Lung (tissue), 12 donors: Measurements from ENCODE around the gene MMP14. TPM values are rescaled to one million over a fixed set of nuclear protein-coding genes. Genes with fewer than 3 reads are reported as not detected.

Experiments
- ATAC-seq: fragments of 200-7000 bp; cut with Tn5 transposase; one replicate; pipeline ENCODE4 v1.9.1; 2020; ENCODE audit warnings: moderate number of reproducible peaks; ENCODE audit not compliant: insufficient read depth, low FRiP score
- DNase-seq, 3 donors: peaks; one replicate each; pipeline ENCODE4 v3.0.0-alpha.2; 2013 to 2017
- H3K27ac ChIP-seq, 2 donors: one replicate each; pipeline ENCODE4 v1.5.1; 2013; ENCODE audit warnings: mild to moderate bottlenecking in 2 of 2, moderate library complexity in 2 of 2, control low read depth in 1 of 2, inconsistent platforms in 1 of 2, low read depth in 1 of 2, low read length in 1 of 2
- H3K27me3 ChIP-seq, 3 donors: one replicate each; pipeline ENCODE4 v1.5.1; 2013; ENCODE audit warnings: low read length in 2 of 3; ENCODE audit not compliant: control insufficient read depth in 3 of 3, insufficient read depth in 3 of 3
- H3K36me3 ChIP-seq, 4 donors: one replicate each; pipeline ENCODE4 v1.5.1; 2013; ENCODE audit warnings: low read length in 4 of 4, mild to moderate bottlenecking in 1 of 4, moderate library complexity in 1 of 4; ENCODE audit not compliant: control insufficient read depth in 4 of 4, insufficient read depth in 4 of 4
- H3K4me1 ChIP-seq, 5 donors: one replicate each; pipeline ENCODE4 v1.5.1; 2013; ENCODE audit warnings: low read length in 5 of 5, mild to moderate bottlenecking in 2 of 5, moderate library complexity in 1 of 5; ENCODE audit not compliant: control insufficient read depth in 5 of 5, insufficient read depth in 5 of 5
- H3K4me3 ChIP-seq: one replicate; pipeline ENCODE4 v1.5.1; 2013; ENCODE audit warnings: mild to moderate bottlenecking, control low read depth, moderate library complexity
- H3K9ac ChIP-seq, 2 donors: one replicate each; pipeline ENCODE4 v1.5.1; 2013; ENCODE audit warnings: low read length in 2 of 2, control low read depth in 1 of 2; ENCODE audit not compliant: insufficient read depth in 1 of 2
- H3K9me3 ChIP-seq, 4 donors: one replicate each; pipeline ENCODE4 v1.5.1; 2013; ENCODE audit warnings: low read length in 3 of 4, mild to moderate bottlenecking in 1 of 4, moderate library complexity in 1 of 4; ENCODE audit not compliant: control insufficient read depth in 4 of 4, insufficient read depth in 3 of 4
- WGBS, 2 donors: extraction: QIAGEN DNeasy Blood & Tissue Kit; methylation state at CpG; one replicate each; pipeline ENCODE4 v1.1.7; 2013; 5-methylcytosine and 5-hydroxymethylcytosine counted together
- polyA plus RNA-seq, 2 donors: library from polyadenylated mRNA; stranded (reverse); fragments of 200-250 nt; gene quantifications; one replicate each; pipeline ENCODE4 v1.2.1, GENCODE V29; 2013
- total RNA-seq, 2 donors: library from RNA; depleted of rRNA in 1 of 2; stranded (reverse); fragments of >200 nt in 1 of 2; gene quantifications; one replicate each; pipeline ENCODE4 v1.2.1, GENCODE V29; 2014 to 2021
- TF ChIP-seq, protein P1 (sequence below): IDR thresholded peaks from 2 replicates; pipeline ENCODE4 v1.5.1; 2012; ENCODE audit warnings: mild to moderate bottlenecking; ENCODE audit errors: control extremely low read depth, extremely low read depth
- donor health status: control.
- donor health status: control.
- donor health status: Bipolar disorder and iron deficiency.
- donor health status: healthy.
- donor health status: DM: yes; HTN: yes; CAD: no.

Gene MMP14
- total and polyA plus RNA-seq, 4 donors: 121 to 162 (median 135) TPM

DNA sequence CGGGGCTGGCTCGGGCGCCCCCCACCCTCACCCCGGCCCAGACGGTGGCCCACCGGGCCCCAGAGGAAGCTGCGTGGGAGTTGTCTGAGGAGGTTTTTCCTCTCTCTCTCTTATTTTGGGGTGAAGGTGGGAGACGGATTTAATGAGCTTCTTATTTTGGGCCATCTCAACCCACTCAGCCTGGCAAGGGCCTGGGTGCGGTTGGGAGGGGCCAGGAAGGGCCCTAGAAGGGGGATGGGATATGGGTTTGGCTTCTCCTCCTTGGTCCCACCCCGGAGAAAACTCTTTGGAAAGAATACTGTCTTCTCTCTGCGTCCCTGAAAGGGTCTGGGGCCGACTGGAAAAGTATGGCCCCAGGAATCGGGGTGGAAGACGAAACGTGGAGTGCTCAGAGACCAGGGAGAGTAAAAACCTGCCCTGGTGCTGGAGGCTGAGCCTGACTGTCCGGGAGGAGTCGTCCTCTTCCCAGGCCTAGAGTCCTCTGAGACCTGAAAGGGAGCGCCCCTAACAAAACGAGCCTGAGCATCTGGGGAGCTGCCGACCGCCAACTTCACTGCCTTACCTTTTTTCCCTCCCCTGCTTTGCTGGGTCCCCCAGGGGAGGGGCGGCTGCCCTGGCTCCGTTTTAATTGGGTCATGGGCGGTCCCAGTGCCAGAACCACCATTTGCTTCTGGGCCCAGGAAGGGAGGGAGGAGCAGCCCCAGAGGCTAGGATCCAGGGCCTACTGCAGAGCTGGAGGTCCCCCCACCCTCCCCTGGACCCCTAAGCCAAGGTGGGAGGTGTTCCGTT, 1.6 kb downstream of the MMP14 start:
- Histone ChIP-seq H3K27me3 (no peaks in the 10 kb centered on the region), H3K9me3 (peaks cover 0 to 4% (median 0%) of the 10 kb centered on the region in 4 donors), H3K27ac (peak overlapping the region; percentile 76 to 89), H3K4me1 (peaks cover 0 to 27% (median 17%) of the 10 kb centered on the region in 5 donors), H3K36me3 (peaks cover 4 to 33% (median 27%) of the 10 kb centered on the region in 4 donors), H3K4me3 (peak overlapping the region; percentile 74), H3K9ac (peak overlapping the region; percentile 90 to 99)
- ATAC-seq: peak; percentile 16
- WGBS, 2 donors: 28 to 33% methylated on average over 25 of the region's 25 CpGs
- DNase-seq: peak; percentile 47 to 75 (median 67)
- TF ChIP-seq, protein P1, sequence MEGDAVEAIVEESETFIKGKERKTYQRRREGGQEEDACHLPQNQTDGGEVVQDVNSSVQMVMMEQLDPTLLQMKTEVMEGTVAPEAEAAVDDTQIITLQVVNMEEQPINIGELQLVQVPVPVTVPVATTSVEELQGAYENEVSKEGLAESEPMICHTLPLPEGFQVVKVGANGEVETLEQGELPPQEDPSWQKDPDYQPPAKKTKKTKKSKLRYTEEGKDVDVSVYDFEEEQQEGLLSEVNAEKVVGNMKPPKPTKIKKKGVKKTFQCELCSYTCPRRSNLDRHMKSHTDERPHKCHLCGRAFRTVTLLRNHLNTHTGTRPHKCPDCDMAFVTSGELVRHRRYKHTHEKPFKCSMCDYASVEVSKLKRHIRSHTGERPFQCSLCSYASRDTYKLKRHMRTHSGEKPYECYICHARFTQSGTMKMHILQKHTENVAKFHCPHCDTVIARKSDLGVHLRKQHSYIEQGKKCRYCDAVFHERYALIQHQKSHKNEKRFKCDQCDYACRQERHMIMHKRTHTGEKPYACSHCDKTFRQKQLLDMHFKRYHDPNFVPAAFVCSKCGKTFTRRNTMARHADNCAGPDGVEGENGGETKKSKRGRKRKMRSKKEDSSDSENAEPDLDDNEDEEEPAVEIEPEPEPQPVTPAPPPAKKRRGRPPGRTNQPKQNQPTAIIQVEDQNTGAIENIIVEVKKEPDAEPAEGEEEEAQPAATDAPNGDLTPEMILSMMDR: no peak

DNA sequence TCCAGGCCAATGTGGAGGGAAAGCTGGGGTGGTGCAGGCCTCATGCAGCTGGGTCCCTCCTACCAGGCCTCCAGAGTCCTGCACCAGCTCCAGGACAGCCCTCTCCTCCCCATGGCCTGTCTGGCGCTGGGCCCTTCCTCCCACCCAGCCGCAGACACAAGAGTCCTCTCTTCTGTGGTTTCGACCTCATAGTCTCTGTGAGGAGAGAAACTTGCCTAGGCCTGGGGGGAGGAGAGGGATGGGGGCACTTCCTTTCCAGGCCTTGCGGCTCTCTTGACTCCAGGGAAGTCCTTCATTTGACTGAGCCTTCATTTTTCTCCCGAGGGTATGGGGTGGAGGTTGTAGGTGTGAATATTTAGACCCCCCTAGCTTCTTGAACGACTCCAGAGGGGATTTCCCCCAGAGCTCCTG, 2.3 kb downstream of the MMP14 start:
- Histone ChIP-seq H3K4me1 (peaks cover 0 to 27% (median 17%) of the 10 kb centered on the region in 5 donors), H3K27me3 (no peaks in the 10 kb centered on the region), H3K27ac (peak overlapping the region in 1 of 2 donors; percentile 89), H3K9ac (peak overlapping the region; percentile 90 to 99), H3K4me3 (peak overlapping the region; percentile 74), H3K9me3 (peaks cover 0 to 4% (median 0%) of the 10 kb centered on the region in 4 donors), H3K36me3 (peaks cover 4 to 36% (median 30%) of the 10 kb centered on the region in 4 donors)
- TF ChIP-seq, protein P1: no peak
- 12 to 22% methylated on average over 6 of the region's 6 CpGs for WGBS, 2 donors
- ATAC-seq (no peak), DNase-seq (peak in 2 of 3 donors; percentile 27 to 58)

- peak overlapping the region in 1 of 2 donors; percentile 90 for H3K9ac ChIP-seq
- H3K36me3 ChIP-seq: peaks cover under 1 to 39% (median 31%) of the 10 kb centered on the region in 4 donors
- WGBS, 2 donors: 62 to 73% methylated on average over 6 of the region's 6 CpGs
- no peak overlapping the region for H3K4me3 ChIP-seq
- ATAC-seq: no peak
- no peak for DNase-seq
- H3K9me3 ChIP-seq: peaks cover 0 to 2% (median 0%) of the 10 kb centered on the region in 4 donors
- TF ChIP-seq, protein P1: no peak
- peak overlapping the region in 1 of 2 donors; percentile 89 for H3K27ac ChIP-seq
- peaks cover 0 to 27% (median 17%) of the 10 kb centered on the region in 5 donors for H3K4me1 ChIP-seq
- H3K27me3 ChIP-seq: no peaks in the 10 kb centered on the region
Observed at GRCh38 chr14:22839159-22839779, 2.9 kb downstream of the MMP14 start.
